Measurements from ENCODE around the gene SCGB3A2.

SCGB3A2 gene

DNA sequence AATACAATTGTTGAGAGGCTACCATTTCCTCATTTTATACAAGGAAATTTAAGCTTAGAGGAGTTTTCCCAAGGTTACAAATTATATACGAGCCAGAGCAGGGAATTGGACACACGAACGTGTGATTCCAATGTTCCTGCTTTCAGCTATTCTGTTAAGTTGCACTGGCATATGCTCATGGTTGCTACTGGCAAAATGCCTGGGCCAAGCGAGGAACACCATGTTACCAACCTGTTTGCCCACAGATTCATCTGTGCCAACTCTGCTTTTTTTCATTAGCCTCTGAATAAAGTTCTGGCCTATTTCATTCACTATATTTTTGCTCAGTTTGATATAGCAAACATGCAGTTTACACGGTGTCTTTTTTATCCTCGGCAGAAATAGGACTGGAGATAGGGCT, 32.9 kb downstream of the SCGB3A2 start:
- no peak for DNase-seq

DNA sequence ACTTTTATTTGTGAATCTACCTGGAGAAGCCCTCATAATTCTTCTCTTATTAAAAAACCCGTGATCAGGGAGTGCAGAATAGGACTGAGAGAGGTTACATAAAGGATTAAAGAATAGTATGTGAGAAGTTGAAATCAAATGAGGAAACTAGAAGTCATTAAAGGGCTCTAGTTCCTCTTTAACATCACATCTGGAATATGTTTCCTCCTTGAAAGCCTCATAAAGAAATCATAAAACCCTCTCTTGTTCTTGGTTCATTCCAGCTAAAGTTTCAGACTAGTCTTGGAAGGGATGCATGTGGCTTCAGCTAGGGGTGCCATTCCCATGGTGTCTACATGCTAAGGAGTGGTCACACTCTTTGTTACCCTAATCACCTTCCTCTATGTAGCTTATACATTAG, 33.5 kb downstream of the SCGB3A2 start:
- DNase-seq: no peak

DNA sequence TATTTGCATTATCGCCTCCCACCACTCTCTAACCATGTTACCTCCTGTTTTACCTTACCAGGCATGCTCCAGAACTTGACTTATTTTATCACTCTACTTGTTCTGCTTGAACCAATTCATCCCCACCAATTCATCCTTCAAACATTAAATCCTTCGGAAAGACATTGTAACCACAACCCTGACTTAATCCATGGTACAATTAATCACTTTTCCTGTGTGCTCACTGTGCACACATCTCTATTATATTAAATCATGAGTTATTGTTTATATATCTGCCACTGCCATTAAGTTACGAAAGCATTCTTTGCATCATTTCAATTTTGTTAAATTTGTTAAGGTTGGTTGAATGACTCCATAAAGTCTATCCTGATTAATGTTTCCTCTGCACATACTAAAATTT, 35.3 kb downstream of the SCGB3A2 start:
- no peak for DNase-seq

DNA sequence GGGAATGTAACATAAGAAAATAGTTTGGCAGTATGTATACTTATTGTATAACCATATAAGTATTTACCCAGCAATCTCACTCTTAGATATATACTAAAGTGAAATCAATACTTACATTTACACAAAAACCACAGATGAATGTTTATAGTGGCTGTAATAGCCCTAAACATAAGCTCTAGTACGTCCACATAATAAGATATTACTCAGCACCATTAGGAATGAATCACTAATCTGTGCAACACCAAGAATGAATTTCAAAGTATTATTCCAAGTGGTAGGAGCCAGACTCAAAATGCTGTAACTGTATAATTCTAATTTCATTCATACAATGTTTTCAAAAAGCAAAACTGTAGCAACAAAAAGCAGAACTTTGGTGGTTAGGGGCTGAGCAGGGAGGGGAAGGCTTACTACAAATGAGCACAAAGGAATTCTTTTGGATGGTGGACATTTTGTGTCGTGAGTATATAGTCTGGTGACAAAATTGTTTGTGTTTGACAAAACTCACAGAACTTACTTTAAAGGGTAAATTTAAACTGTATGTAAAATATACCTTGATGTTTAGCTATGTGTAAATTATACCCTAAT, 39.7 kb downstream of the SCGB3A2 start:
- no peak for DNase-seq

DNA sequence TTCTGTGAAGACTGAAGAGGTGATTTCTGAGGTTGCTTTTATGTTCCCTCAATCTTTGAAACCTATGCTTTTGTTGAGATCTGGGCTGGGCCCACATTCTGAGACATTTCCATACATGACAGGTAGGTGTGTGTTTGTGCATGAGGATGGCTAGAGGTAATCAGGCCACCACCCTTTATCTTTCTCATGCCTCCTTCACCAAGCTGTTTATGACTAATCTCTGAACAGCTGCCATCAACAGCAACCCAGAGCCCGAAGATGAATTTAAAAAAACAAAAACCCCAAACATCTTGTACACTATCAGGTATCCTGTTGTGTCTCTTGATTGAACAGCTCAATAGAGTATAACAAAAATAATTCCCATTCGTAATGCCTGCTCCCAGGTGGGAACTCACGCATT, 40.4 kb downstream of the SCGB3A2 start:
- DNase-seq: no peak

DNA sequence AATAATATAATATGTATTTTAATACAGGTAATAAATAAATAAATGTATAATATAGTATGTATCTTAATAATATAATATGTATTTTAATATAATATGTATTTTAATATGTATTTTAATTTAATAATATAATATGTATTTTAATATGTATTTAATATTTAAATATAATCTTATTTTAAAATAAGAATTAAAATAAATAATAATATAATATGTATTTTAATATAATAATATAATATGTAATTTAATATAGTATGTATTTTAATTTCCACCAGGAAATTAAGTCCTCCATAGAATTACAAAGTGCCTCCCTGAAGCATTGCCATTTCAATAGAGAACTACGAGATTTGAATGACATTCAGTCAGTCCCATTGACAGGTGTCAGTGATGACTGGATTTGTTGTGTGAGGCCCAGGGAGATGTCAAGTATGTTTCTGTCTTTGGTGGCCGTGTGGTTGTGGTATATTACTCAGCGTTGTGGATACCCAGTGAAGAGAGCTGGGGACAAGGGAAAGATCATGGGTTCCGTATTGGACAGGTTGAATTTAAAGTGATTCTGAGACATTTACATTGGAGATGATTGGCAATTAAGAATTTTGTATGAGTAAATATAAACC, 42.0 kb downstream of the SCGB3A2 start:
- no peak for DNase-seq

DNA sequence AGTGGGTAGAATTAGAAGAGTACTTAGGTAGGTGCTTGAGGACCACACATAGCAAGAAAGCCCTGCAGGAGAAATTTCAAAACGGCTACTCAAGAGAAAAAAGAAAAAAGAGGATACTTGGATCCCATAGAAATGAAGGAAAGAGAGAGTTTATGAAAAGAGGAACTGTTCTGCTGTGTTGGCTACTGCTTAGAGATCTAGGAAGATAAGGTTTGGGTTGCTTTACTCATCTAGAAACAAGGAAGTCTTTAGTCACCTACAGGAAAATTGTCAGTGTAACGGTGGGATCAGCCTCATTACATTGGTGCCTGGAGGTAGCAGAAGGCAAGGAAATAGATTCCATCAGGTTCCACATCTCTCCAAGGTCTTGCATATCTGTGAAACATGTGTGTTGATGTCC, 42.6 kb downstream of the SCGB3A2 start:
- DNase-seq: no peak

DNA sequence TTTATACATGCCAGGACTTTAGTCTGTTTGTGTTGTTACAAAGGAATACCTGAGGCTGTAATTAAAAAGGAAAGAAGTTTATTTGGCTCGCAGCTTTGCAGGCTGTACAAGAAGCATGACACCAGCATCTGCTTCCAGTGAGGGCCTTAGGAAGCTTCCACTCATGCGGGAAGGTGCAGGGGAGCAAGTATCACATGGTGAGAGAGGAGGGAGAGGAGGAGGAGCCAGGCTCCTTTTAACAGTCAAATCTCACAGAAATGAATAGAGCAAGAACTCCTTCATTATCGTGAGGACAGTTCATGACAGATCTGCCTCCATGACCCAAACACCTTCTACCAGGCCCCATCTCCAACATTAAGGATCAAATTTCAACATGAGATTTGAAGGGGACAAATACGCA, 46.5 kb downstream of the SCGB3A2 start:
- DNase-seq: no peak

DNA sequence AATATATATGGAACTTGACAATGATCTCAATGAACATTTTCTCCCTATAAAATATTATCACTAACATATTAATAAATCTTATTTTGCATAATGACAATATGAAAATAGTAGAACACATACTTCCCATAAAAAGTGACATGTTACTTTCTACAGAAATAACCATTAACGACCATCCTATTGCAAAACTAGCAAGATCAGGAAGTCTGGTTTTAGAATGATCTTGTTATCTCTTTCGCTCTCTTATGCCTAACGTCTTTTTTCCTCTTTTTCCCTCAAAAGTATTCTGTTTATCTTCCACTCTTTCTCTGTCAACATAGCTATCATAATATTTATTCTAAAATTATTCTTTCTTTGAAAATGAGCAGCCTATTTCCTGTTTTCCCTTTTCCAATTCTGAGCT, 49.4 kb downstream of the SCGB3A2 start:
- no peak for DNase-seq

DNA sequence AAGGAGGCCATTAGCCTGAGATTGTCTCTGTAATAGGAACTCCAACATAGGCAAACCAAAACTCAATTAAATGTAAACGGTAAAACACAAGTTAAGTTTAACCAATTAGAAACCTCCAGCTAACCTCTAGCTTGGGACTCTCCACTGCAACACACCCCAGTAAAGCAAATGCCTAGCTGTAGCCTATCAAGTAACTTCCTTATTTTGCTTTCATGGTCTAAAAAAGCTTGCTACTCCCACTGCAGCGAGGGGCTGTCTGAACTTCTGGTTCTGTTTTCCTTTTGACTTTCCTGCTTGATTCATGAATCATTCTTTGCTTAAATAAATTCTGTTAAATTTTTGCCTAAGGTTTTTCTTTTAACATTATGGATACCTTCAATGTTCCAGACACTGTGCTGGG, 52.3 kb downstream of the SCGB3A2 start:
- no peak for DNase-seq
